WTC11 (cell line): ENCODE data around the gene HYAL2. TPM values are rescaled to one million over a fixed set of nuclear protein-coding genes. Genes with fewer than 3 reads are reported as not detected.

Experiments
- ATAC-seq: fragments of 200-7000 bp; cut with Tn5 transposase; 2 replicates; pipeline ENCODE4 v1.10.0; 2021; ENCODE audit warnings: mild to moderate bottlenecking, moderate library complexity
- CTCF ChIA-PET: fragments of 300-600 bp; sonication (Branson Sonifier 250); formaldehyde crosslinking; loops from one replicate; lab custom pipeline; 2021; ENCODE audit warnings: antibody characterized with exemption; lab: Charles Lee
- POLR2A ChIA-PET: fragments of 350-600 bp; sonication (Branson Sonifier 250); formaldehyde crosslinking; loops from one replicate; lab custom pipeline; 2021; ENCODE audit warnings: antibody characterized with exemption; lab: Charles Lee
- DNase-seq: peaks from one replicate; pipeline ENCODE4 v3.0.0; 2021; ENCODE audit warnings: low spot score
- H3K27ac Mint-ChIP-seq: 2 replicates; pipeline ENCODE4 v1.8.0; 2021; ENCODE audit warnings: mixed read lengths
- H3K27me3 Mint-ChIP-seq: 2 replicates; pipeline ENCODE4 v1.8.0; 2021; ENCODE audit warnings: low read depth, mild to moderate bottlenecking, moderate library complexity, mixed read lengths
- H3K36me3 Mint-ChIP-seq: 2 replicates; pipeline ENCODE4 v1.8.0; 2021; ENCODE audit warnings: mixed read lengths
- H3K4me1 Mint-ChIP-seq: 2 replicates; pipeline ENCODE4 v1.8.0; 2022; ENCODE audit warnings: mixed read lengths
- H3K4me3 Mint-ChIP-seq: 2 replicates; pipeline ENCODE4 v1.8.0; 2021; ENCODE audit warnings: mild to moderate bottlenecking, moderate library complexity, mixed read lengths
- H3K9me3 Mint-ChIP-seq: 2 replicates; pipeline ENCODE4 v1.8.0; 2021; ENCODE audit warnings: mixed read lengths
- ATF1 ChIP-seq: sonication (generic); formaldehyde crosslinking; IDR thresholded peaks from 2 replicates; pipeline ENCODE4 v1.8.1; 2023; ENCODE audit warnings: mild to moderate bottlenecking, moderate library complexity, missing genetic modification reagents
- CREM ChIP-seq: sonication (generic); formaldehyde crosslinking; IDR thresholded peaks from 2 replicates; pipeline ENCODE4 v1.8.1; 2022; ENCODE audit warnings: mild to moderate bottlenecking, missing genetic modification reagents, moderate library complexity
- JAZF1 ChIP-seq: fragments of 250-450 bp; sonication (Bioruptor Pico); IDR thresholded peaks from 2 replicates; pipeline ENCODE4 v1.9.0; 2021; ENCODE audit warnings: moderate library complexity, mild to moderate bottlenecking, inconsistent platforms
- NR1H2 ChIP-seq: sonication (generic); formaldehyde crosslinking; IDR thresholded peaks from 2 replicates; pipeline ENCODE4 v1.9.0; 2021; ENCODE audit warnings: mild to moderate bottlenecking, moderate library complexity, missing genetic modification reagents
- RORB ChIP-seq: fragments of 250-450 bp; sonication (Bioruptor Pico); IDR thresholded peaks from 2 replicates; pipeline ENCODE4 v1.9.0; 2021; ENCODE audit warnings: mild to moderate bottlenecking
- SMAD4 ChIP-seq: sonication (generic); formaldehyde crosslinking; IDR thresholded peaks from 2 replicates; pipeline ENCODE4 v1.8.0; 2022; ENCODE audit warnings: mild to moderate bottlenecking, missing genetic modification reagents
- SOX15 ChIP-seq: fragments of 250-450 bp; sonication (Bioruptor Pico); IDR thresholded peaks from 2 replicates; pipeline ENCODE4 v1.9.0; 2021; ENCODE audit warnings: mild to moderate bottlenecking
- TCF7 ChIP-seq: sonication (generic); formaldehyde crosslinking; IDR thresholded peaks from 2 replicates; pipeline ENCODE4 v1.8.0; 2022; ENCODE audit warnings: mild to moderate bottlenecking, low read depth, missing genetic modification reagents, moderate library complexity
- ZNF219 ChIP-seq: sonication (generic); formaldehyde crosslinking; IDR thresholded peaks from 2 replicates; pipeline ENCODE4 v1.8.0; 2023; ENCODE audit warnings: missing genetic modification reagents, mild to moderate bottlenecking, borderline replicate concordance
- ZNF232 ChIP-seq: sonication (generic); formaldehyde crosslinking; IDR thresholded peaks from 2 replicates; pipeline ENCODE4 v1.8.0; 2022; ENCODE audit warnings: mild to moderate bottlenecking, missing genetic modification reagents
- total RNA-seq: library from RNA; stranded (reverse); gene quantifications from 3 replicates; pipeline ENCODE4 v1.2.3, GENCODE V29; 2021
- TF ChIP-seq, protein P1 (sequence below): fragments of 250-450 bp; sonication (Bioruptor Pico); IDR thresholded peaks from 2 replicates; pipeline ENCODE4 v2.1.2; 2022; ENCODE audit warnings: mild to moderate bottlenecking, moderate library complexity
- TF ChIP-seq, protein P2 (sequence below): sonication (generic); formaldehyde crosslinking; IDR thresholded peaks from 2 replicates; pipeline ENCODE4 v1.8.1; 2022; ENCODE audit warnings: mild to moderate bottlenecking, missing genetic modification reagents, moderate library complexity, borderline replicate concordance
- TF ChIP-seq, protein P3 (sequence below): fragments of 200-600 bp; IDR thresholded peaks from 2 replicates; pipeline ENCODE4 v1.8.0; 2022; ENCODE audit warnings: antibody characterized with exemption
- TF ChIP-seq, protein P4 (sequence below): sonication (generic); formaldehyde crosslinking; IDR thresholded peaks from 2 replicates; pipeline ENCODE4 v1.8.0; 2023; ENCODE audit warnings: missing genetic modification reagents
- TF ChIP-seq, protein P5 (sequence below): sonication (generic); formaldehyde crosslinking; IDR thresholded peaks from 2 replicates; pipeline ENCODE4 v1.8.0; 2022; ENCODE audit warnings: mild to moderate bottlenecking, missing genetic modification reagents
- TF ChIP-seq, protein P6 (sequence below): sonication (generic); formaldehyde crosslinking; IDR thresholded peaks from 2 replicates; pipeline ENCODE4 v1.8.1; 2022; ENCODE audit warnings: mild to moderate bottlenecking, moderate library complexity, missing genetic modification reagents
- TF ChIP-seq, protein P7 (sequence below): sonication (generic); formaldehyde crosslinking; IDR thresholded peaks from 2 replicates; pipeline ENCODE4 v1.8.1; 2023; ENCODE audit warnings: mild to moderate bottlenecking, missing genetic modification reagents, moderate library complexity

The HYAL2 gene
- total RNA-seq, 1 experiment from 2014 or later, result 58.0 TPM

DNA sequence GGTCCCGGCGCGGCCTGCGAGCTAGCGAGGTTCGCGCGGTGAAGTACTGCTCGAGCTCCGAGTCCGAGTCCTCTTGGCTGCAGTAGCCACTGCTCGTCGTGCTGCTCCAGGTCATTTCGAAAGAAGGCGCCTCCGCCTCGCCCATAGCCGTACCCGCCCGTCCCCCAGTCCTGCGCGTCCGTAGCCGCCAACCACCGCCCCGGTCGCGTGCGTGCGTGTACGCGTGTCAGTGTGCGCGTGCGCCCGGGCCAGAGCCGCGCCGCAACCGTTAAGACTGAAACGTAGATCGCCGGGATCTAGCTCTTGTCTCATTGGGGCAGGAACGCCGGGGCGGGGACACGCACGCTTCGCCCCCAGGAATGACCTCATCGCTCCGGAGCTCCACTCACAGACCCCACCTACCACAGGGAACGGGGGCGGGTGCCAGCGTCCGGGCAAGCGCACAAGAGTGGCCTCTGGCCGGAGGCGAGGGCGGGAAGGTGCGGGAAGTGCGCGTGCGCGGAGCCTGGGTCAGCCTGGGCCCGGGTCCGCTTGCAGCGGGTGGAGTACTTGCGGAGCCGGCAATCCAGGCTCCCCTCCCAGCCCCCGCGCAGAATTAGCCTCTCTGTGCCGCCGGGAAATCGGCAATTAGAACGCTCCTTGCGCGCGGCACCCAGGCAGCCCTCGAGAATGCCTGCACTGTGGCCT, 14.8 kb upstream of the HYAL2 start (continued):
- TF ChIP-seq, protein P1, sequence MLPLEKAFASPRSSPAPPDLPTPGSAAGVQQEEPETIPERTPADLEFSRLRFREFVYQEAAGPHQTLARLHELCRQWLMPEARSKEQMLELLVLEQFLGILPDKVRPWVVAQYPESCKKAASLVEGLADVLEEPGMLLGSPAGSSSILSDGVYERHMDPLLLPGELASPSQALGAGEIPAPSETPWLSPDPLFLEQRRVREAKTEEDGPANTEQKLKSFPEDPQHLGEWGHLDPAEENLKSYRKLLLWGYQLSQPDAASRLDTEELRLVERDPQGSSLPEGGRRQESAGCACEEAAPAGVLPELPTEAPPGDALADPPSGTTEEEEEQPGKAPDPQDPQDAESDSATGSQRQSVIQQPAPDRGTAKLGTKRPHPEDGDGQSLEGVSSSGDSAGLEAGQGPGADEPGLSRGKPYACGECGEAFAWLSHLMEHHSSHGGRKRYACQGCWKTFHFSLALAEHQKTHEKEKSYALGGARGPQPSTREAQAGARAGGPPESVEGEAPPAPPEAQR (CRISPR knock-in tag), result no peak
- peak; percentile 69 for TF ChIP-seq CREM (CRISPR knock-in tag)
- TF ChIP-seq, protein P2, sequence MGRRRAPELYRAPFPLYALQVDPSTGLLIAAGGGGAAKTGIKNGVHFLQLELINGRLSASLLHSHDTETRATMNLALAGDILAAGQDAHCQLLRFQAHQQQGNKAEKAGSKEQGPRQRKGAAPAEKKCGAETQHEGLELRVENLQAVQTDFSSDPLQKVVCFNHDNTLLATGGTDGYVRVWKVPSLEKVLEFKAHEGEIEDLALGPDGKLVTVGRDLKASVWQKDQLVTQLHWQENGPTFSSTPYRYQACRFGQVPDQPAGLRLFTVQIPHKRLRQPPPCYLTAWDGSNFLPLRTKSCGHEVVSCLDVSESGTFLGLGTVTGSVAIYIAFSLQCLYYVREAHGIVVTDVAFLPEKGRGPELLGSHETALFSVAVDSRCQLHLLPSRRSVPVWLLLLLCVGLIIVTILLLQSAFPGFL (CRISPR knock-in tag), result 0 out of 2 replicates have a peak, but pooled peaks have one; percentile 46
- peak; percentile 88; the same call in 1 of the 2 replicates for TF ChIP-seq ZNF232 (CRISPR knock-in tag)
- no peak for TF ChIP-seq NR1H2 (CRISPR knock-in tag)
- no peak for TF ChIP-seq SMAD4 (CRISPR knock-in tag)
- peak; percentile 14; the same call in 1 of the 2 replicates for TF ChIP-seq TCF7 (CRISPR knock-in tag)
- TF ChIP-seq, protein P3, sequence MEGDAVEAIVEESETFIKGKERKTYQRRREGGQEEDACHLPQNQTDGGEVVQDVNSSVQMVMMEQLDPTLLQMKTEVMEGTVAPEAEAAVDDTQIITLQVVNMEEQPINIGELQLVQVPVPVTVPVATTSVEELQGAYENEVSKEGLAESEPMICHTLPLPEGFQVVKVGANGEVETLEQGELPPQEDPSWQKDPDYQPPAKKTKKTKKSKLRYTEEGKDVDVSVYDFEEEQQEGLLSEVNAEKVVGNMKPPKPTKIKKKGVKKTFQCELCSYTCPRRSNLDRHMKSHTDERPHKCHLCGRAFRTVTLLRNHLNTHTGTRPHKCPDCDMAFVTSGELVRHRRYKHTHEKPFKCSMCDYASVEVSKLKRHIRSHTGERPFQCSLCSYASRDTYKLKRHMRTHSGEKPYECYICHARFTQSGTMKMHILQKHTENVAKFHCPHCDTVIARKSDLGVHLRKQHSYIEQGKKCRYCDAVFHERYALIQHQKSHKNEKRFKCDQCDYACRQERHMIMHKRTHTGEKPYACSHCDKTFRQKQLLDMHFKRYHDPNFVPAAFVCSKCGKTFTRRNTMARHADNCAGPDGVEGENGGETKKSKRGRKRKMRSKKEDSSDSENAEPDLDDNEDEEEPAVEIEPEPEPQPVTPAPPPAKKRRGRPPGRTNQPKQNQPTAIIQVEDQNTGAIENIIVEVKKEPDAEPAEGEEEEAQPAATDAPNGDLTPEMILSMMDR, result no peak
- no peak for TF ChIP-seq RORB (CRISPR knock-in tag)
- TF ChIP-seq, protein P4, sequence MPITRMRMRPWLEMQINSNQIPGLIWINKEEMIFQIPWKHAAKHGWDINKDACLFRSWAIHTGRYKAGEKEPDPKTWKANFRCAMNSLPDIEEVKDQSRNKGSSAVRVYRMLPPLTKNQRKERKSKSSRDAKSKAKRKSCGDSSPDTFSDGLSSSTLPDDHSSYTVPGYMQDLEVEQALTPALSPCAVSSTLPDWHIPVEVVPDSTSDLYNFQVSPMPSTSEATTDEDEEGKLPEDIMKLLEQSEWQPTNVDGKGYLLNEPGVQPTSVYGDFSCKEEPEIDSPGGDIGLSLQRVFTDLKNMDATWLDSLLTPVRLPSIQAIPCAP, result peak; percentile 58; the same call in 1 of the 2 replicates

DNA sequence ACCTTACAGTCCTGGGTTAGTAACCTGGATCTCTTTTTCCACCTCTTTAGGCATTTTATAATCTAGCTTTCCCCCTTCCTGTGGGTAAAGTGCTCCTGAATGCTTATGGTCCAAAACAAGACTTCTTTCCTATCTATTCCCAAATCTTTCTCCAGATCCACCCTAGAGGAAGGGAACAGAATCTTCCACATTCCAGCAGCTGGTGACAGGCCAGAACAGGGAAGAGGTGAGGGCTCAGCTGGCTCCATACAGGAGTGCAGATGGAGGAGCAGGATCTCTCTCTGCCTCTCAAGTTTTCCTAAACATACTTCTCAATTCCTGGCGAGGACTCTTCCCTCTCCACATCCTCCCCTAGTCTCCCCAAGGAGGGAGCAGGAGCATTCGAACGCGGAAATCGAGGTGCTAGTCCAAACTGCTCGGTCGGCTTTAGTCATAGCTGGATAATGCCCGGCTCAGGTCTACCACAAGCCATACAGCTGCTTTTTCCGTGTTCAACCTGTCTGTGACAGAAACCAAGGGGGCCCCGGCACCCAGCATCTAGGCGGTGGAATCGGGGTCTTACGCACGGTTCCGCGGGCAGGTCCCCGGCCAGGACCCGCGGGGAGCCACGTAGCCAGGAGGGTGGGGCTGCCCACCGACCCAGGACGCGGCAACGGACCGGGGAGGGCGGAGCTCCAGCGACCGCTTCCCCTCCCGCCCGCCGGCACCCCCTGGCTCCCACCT, 14.1 kb upstream of the HYAL2 start:
- DNase-seq (no peak), ATAC-seq (no peak)
- peaks cover 36% of the 10 kb centered on the region for H3K27me3 Mint-ChIP-seq
- peaks cover 6% of the 10 kb centered on the region for H3K36me3 Mint-ChIP-seq
- no peaks in the 10 kb centered on the region for H3K9me3 Mint-ChIP-seq
- CTCF ChIA-PET, result interaction anchor here (0.6 to 2.7 kb wide), 33 partner anchors 8 to 280 kb away, joined by 3 to 71 read pairs (median 6); partner anchors contain the start of genes C3orf18, CISH, CYB561D2 and GNAI2
- H3K4me3 Mint-ChIP-seq, result peak overlapping the region; percentile 95
- peak overlapping the region; percentile 86 for H3K27ac Mint-ChIP-seq
- peaks cover 33% of the 10 kb centered on the region for H3K4me1 Mint-ChIP-seq
- POLR2A ChIA-PET, result interaction anchor here (0.9 to 2.4 kb wide), 13 partner anchors 8 to 275 kb away, joined by 3 to 21 read pairs (median 4); partner anchors contain the start of genes CISH, CYB561D2, HYAL2 and HYAL3
- no peak for TF ChIP-seq JAZF1 (CRISPR knock-in tag)
- TF ChIP-seq, protein P5, sequence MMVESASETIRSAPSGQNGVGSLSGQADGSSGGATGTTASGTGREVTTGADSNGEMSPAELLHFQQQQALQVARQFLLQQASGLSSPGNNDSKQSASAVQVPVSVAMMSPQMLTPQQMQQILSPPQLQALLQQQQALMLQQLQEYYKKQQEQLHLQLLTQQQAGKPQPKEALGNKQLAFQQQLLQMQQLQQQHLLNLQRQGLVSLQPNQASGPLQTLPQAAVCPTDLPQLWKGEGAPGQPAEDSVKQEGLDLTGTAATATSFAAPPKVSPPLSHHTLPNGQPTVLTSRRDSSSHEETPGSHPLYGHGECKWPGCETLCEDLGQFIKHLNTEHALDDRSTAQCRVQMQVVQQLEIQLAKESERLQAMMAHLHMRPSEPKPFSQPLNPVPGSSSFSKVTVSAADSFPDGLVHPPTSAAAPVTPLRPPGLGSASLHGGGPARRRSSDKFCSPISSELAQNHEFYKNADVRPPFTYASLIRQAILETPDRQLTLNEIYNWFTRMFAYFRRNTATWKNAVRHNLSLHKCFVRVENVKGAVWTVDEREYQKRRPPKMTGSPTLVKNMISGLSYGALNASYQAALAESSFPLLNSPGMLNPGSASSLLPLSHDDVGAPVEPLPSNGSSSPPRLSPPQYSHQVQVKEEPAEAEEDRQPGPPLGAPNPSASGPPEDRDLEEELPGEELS (CRISPR knock-in tag), result no peak
- TF ChIP-seq, protein P6, sequence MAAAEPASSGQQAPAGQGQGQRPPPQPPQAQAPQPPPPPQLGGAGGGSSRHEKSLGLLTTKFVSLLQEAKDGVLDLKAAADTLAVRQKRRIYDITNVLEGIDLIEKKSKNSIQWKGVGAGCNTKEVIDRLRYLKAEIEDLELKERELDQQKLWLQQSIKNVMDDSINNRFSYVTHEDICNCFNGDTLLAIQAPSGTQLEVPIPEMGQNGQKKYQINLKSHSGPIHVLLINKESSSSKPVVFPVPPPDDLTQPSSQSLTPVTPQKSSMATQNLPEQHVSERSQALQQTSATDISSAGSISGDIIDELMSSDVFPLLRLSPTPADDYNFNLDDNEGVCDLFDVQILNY (CRISPR knock-in tag), result no peak
- TF ChIP-seq ATF1, result no peak
- TF ChIP-seq SOX15, result no peak
- TF ChIP-seq TCF7 (CRISPR knock-in tag), result peak; percentile 42; the same call in 1 of the 2 replicates
- TF ChIP-seq ZNF219 (CRISPR knock-in tag), result no peak
- TF ChIP-seq, protein P7, sequence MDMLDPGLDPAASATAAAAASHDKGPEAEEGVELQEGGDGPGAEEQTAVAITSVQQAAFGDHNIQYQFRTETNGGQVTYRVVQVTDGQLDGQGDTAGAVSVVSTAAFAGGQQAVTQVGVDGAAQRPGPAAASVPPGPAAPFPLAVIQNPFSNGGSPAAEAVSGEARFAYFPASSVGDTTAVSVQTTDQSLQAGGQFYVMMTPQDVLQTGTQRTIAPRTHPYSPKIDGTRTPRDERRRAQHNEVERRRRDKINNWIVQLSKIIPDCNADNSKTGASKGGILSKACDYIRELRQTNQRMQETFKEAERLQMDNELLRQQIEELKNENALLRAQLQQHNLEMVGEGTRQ (CRISPR knock-in tag), result no peak
